GM23338 (cell line): ENCODE measurements around the gene NAALADL2.

Source experiments
- CREB1 ChIP-seq: fragments of 250-450 bp; sonication (Bioruptor Pico); IDR thresholded peaks from 2 replicates; pipeline ENCODE4 v1.5.0; 2020; ENCODE audit warnings: low read depth, mild to moderate bottlenecking, moderate library complexity
- CTCF ChIP-seq, 2 experiments: fragments of 200-600 bp in 1 of 2; sonication (generic) in 1 of 2; conservative IDR thresholded peaks; 2 replicates each; pipeline versions ENCODE4 v1.5.1 to v1.6.1; 2016 to 2017; ENCODE audit warnings: antibody characterized with exemption in 2 of 2, low read depth in 2 of 2, mild to moderate bottlenecking in 2 of 2, moderate library complexity in 1 of 2
- ETS1 ChIP-seq: IDR thresholded peaks from 2 replicates; pipeline ENCODE4 v1.6.1; 2016; ENCODE audit warnings: antibody characterized with exemption
- EZH2 ChIP-seq: fragments of 200-600 bp; sonication (generic); IDR thresholded peaks from one replicate; pipeline ENCODE4 v1.8.0; 2017; ENCODE audit warnings: antibody characterized with exemption, mild to moderate bottlenecking, low read depth; ENCODE audit not compliant: unreplicated experiment
- EZH2phosphoT487 ChIP-seq: fragments of 200-600 bp; sonication (generic); IDR thresholded peaks from one replicate; pipeline ENCODE4 v1.8.1; 2018; ENCODE audit warnings: antibody characterized with exemption; ENCODE audit not compliant: unreplicated experiment
- JUNB ChIP-seq: IDR thresholded peaks from one replicate; pipeline ENCODE4 v1.6.1; 2016; ENCODE audit warnings: antibody characterized with exemption; ENCODE audit not compliant: unreplicated experiment
- NANOG ChIP-seq: IDR thresholded peaks from 2 replicates; pipeline ENCODE4 v1.6.1; 2016; ENCODE audit warnings: antibody characterized with exemption, borderline replicate concordance
- POLR2AphosphoS5 ChIP-seq: IDR thresholded peaks from 2 replicates; pipeline ENCODE4 v1.6.1; 2016; ENCODE audit warnings: antibody characterized with exemption, low read depth
- REST ChIP-seq: IDR thresholded peaks from one replicate; pipeline ENCODE4 v1.6.1; 2018; ENCODE audit warnings: antibody characterized with exemption; ENCODE audit not compliant: unreplicated experiment
- STAT1 ChIP-seq: IDR thresholded peaks from one replicate; pipeline ENCODE4 v1.6.1; 2016; ENCODE audit warnings: antibody characterized with exemption; ENCODE audit not compliant: unreplicated experiment
- ZNF114 ChIP-seq: fragments of 250-450 bp; sonication (Bioruptor Pico); IDR thresholded peaks from 2 replicates; pipeline ENCODE4 v1.5.0; 2020; ENCODE audit warnings: mild to moderate bottlenecking, moderate library complexity

GRCh38 chr3:175606650-175607318 is 747.6 kb downstream of the NAALADL2 start:
- TF ChIP-seq CTCF (conservative IDR thresholded peaks at IDR 0.05; ENCODE audit: low read depth in 2 of 2) (no peak), POLR2AphosphoS5 (no peak), EZH2 (no peak), STAT1 (no peak), ZNF114 (CRISPR knock-in tag) (no peak), EZH2phosphoT487 (no peak), REST (no peak), CREB1 (no peak), JUNB (no peak), ETS1 (no peak), NANOG (no peak)
